ENCODE results near the gene CD48.
"Not testable (repeated sequence)": the region's sequence is repeated elsewhere in the genome, so short reads cannot be mapped to it uniquely, and the experiment has no call there.

Gene CD48

GRCh38 chr1:160734301-160734700 lies 22.7 kb upstream of the CD48 start:
- Histone ChIP-seq H3K4me2 (ENCODE audit: low read length) (no peak overlapping the region), H3K9me3 (ENCODE audit: control insufficient read depth, insufficient read depth, low read length) (peaks cover 6% of the 10 kb centered on the region), H3K27me3 (ENCODE audit: control insufficient read depth, low read length) (peaks cover 15% of the 10 kb centered on the region), H3F3A (ENCODE audit: control insufficient read depth, insufficient read depth) (0 out of 2 replicates have a peak, but pooled peaks cover 3% of the 10 kb centered on the region), H3K79me2 (ENCODE audit: control insufficient read depth, low read length) (no peaks in the 10 kb centered on the region), H3K9me2 (replicated peaks; ENCODE audit: control insufficient read depth, low read length) (no peaks in the 10 kb centered on the region), H3K4me1 (ENCODE audit: control insufficient read depth, low read length) (peaks cover 18% of the 10 kb centered on the region), H3K27ac (ENCODE audit: low read depth, low read length) (no peak overlapping the region), H3K4me3 (ENCODE audit: low read length) (no peak overlapping the region), H3K36me3 (ENCODE audit: control insufficient read depth, low read length) (no peaks in the 10 kb centered on the region), H4K20me1 (ENCODE audit: control insufficient read depth, insufficient read depth, low read depth, low read length) (no peaks in the 10 kb centered on the region)
- no peak for TF ChIP-seq EZH2phosphoT487 (IDR thresholded peaks at IDR 0.05; ENCODE audit: borderline replicate concordance, low read length)
- TF ChIP-seq, protein P1, sequence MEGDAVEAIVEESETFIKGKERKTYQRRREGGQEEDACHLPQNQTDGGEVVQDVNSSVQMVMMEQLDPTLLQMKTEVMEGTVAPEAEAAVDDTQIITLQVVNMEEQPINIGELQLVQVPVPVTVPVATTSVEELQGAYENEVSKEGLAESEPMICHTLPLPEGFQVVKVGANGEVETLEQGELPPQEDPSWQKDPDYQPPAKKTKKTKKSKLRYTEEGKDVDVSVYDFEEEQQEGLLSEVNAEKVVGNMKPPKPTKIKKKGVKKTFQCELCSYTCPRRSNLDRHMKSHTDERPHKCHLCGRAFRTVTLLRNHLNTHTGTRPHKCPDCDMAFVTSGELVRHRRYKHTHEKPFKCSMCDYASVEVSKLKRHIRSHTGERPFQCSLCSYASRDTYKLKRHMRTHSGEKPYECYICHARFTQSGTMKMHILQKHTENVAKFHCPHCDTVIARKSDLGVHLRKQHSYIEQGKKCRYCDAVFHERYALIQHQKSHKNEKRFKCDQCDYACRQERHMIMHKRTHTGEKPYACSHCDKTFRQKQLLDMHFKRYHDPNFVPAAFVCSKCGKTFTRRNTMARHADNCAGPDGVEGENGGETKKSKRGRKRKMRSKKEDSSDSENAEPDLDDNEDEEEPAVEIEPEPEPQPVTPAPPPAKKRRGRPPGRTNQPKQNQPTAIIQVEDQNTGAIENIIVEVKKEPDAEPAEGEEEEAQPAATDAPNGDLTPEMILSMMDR (IDR thresholded peaks at IDR 0.05; ENCODE audit: low read depth, low read length, poor library complexity, severe bottlenecking): no peak

DNA sequence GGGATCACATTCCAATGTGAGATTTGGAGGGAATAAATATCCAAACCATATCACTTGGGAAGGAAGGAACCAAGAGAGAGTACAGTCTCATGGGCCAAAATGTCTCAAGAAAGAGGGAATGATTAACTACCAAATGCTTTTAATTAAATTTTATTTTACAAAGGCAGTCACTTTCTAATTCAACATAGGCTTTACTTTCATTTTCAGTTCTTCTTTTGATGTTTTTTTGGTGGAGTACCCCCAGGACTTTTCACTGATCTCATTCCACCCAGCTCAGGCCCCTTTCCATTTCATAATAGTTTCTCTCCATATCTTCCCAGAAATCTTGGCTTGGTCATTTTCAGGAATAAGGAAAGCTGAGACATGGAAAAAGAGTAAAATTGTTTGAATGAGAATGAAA lies 22.3 kb upstream of the CD48 start:
- Histone ChIP-seq H3K27ac (ENCODE audit: low read depth, low read length) (no peak overlapping the region), H3K9me3 (ENCODE audit: control insufficient read depth, insufficient read depth, low read length) (peaks cover 6% of the 10 kb centered on the region), H3K36me3 (ENCODE audit: control insufficient read depth, low read length) (no peaks in the 10 kb centered on the region), H3K4me3 (ENCODE audit: low read length) (no peak overlapping the region), H3K4me2 (ENCODE audit: low read length) (no peak overlapping the region), H3K4me1 (ENCODE audit: control insufficient read depth, low read length) (peaks cover 14% of the 10 kb centered on the region), H3K79me2 (ENCODE audit: control insufficient read depth, low read length) (no peaks in the 10 kb centered on the region), H3F3A (ENCODE audit: control insufficient read depth, insufficient read depth) (0 out of 2 replicates have a peak, but pooled peaks cover 3% of the 10 kb centered on the region), H4K20me1 (ENCODE audit: control insufficient read depth, insufficient read depth, low read depth, low read length) (no peaks in the 10 kb centered on the region), H3K9me2 (replicated peaks; ENCODE audit: control insufficient read depth, low read length) (no peaks in the 10 kb centered on the region), H3K27me3 (ENCODE audit: control insufficient read depth, low read length) (peaks cover 13% of the 10 kb centered on the region)
- TF ChIP-seq, protein P1 (IDR thresholded peaks at IDR 0.05; ENCODE audit: low read depth, low read length, poor library complexity, severe bottlenecking): no peak
- no peak for TF ChIP-seq EZH2phosphoT487 (IDR thresholded peaks at IDR 0.05; ENCODE audit: borderline replicate concordance, low read length)

- H3K4me3 ChIP-seq (ENCODE audit: low read length): no peak overlapping the region
- H3K36me3 ChIP-seq (ENCODE audit: control insufficient read depth, low read length): no peaks in the 10 kb centered on the region
- peaks cover 6% of the 10 kb centered on the region for H3K9me3 ChIP-seq (ENCODE audit: control insufficient read depth, insufficient read depth, low read length)
- TF ChIP-seq, protein P1 (IDR thresholded peaks at IDR 0.05; ENCODE audit: low read depth, low read length, poor library complexity, severe bottlenecking): no peak
- no peak for TF ChIP-seq EZH2phosphoT487 (IDR thresholded peaks at IDR 0.05; ENCODE audit: borderline replicate concordance, low read length)
- H3K9me2 ChIP-seq (replicated peaks; ENCODE audit: control insufficient read depth, low read length): no peaks in the 10 kb centered on the region
- no peaks in the 10 kb centered on the region for H4K20me1 ChIP-seq (ENCODE audit: control insufficient read depth, insufficient read depth, low read depth, low read length)
- H3K4me2 ChIP-seq (ENCODE audit: low read length): no peak overlapping the region
- H3F3A ChIP-seq (ENCODE audit: control insufficient read depth, insufficient read depth): no peaks in the 10 kb centered on the region
- peaks cover 14% of the 10 kb centered on the region for H3K4me1 ChIP-seq (ENCODE audit: control insufficient read depth, low read length)
- H3K27me3 ChIP-seq (ENCODE audit: control insufficient read depth, low read length): peaks cover 9% of the 10 kb centered on the region
- no peaks in the 10 kb centered on the region for H3K79me2 ChIP-seq (ENCODE audit: control insufficient read depth, low read length)
- H3K27ac ChIP-seq (ENCODE audit: low read depth, low read length): no peak overlapping the region
These were observed 20.4 kb upstream of the CD48 start for GRCh38 chr1:160731990-160732389.

GRCh38 chr1:160731564-160731963 lies 19.9 kb upstream of the CD48 start:
- H3K4me3 ChIP-seq (ENCODE audit: low read length); H3K36me3 ChIP-seq (ENCODE audit: control insufficient read depth, low read length); H3K27ac ChIP-seq (ENCODE audit: low read depth, low read length); H3K27me3 ChIP-seq (ENCODE audit: control insufficient read depth, low read length); H3K9me3 ChIP-seq (ENCODE audit: control insufficient read depth, insufficient read depth, low read length); H3F3A ChIP-seq (ENCODE audit: control insufficient read depth, insufficient read depth); H3K4me2 ChIP-seq (ENCODE audit: low read length); H3K79me2 ChIP-seq (ENCODE audit: control insufficient read depth, low read length); H3K9me2 ChIP-seq (replicated peaks; ENCODE audit: control insufficient read depth, low read length); H4K20me1 ChIP-seq (ENCODE audit: control insufficient read depth, insufficient read depth, low read depth, low read length): not testable (repeated sequence)
- H3K4me1 ChIP-seq (ENCODE audit: control insufficient read depth, low read length): peaks cover 18% of the 10 kb centered on the region

Data from DOHH2 (cell line).